Stimulated activated CD4-positive, alpha-beta T cell treated with anti-CD3 and anti-CD28 coated beads, Interleukin-12 subunit alpha, Interleukin-12 subunit beta, amount 100 ng/mL, for 4 hours (primary cell): ENCODE measurements around the gene SLX4IP.

Experiments used
- DNase-seq: peaks from one replicate; pipeline ENCODE4 v3.0.0-alpha.2; 2020

The SLX4IP gene

GRCh38 chr20:10429443-10429981 is 5.6 kb upstream of the SLX4IP start:
- no peak for DNase-seq

DNA sequence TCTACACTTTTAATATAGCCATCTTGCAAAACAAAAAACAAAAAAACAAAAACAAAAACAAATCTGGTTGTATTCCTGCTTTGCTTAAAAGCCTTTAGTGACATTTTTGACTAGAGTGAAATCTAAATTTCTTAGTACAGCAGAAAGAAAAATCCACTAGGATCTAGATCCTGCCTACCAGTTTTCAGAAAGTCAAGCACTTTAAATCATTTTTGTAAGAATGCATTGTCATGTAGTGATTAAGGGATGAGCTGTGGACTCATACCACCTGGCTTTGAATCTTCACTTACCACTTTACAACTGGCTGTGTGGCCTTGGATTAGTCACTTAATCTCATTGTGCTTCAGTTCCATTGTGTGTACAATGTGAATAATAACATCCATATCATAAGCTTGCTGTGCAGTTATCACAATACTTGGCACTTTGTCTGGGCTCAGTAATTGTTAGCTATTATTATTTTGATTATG is 5.1 kb upstream of the SLX4IP start:
- DNase-seq, result no peak

DNA sequence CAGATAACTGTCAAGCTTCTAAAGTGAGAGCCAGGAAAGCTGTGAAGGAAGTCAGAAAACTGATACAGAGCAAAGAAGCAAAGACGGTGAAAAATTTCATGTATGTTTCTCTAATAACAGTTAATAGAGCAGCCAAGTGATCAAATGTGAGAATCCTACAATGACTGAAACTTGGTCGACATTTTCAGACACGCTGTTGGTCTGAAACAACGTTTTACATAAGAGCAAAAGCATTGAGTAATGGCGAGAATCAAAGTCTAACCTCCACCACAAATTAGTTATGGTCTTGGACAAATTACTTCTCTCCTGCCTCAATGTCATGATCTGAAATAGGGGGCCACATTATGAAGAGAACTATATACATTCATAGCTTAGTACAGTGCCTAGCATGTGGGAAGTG is 4.4 kb upstream of the SLX4IP start:
- no peak for DNase-seq

- no peak for DNase-seq
Measured at GRCh38 chr20:10432079-10432478, 3.0 kb upstream of the SLX4IP start.

DNA sequence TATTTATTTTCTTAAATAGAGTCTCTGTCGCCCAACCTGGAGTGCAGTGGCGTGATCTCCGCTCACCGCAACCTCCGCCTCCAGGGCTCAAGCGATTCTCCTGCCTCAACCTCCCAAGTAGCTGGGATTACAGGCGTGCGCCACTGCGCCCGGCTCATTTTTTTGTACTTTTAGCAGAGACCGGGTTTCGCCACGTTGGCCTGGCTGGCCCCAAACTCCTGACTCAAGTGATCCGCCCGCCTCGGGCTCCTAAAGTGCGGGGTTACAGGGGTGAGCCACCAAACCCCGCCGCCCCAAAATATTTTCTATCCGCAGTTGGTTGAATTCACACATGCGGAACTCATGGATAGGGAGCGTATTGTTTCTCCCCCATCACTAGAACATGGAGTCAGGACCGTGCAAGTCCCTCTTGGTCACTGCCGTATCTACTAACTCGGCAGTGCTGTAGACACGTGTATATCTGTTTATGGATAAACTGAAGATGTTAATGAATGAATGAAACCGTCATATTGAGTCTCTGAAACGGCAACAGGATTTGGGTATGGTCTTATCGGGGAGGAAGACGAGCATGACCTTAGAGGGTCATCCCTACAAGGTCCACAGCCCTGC is 2.0 kb upstream of the SLX4IP start:
- no peak for DNase-seq

DNA sequence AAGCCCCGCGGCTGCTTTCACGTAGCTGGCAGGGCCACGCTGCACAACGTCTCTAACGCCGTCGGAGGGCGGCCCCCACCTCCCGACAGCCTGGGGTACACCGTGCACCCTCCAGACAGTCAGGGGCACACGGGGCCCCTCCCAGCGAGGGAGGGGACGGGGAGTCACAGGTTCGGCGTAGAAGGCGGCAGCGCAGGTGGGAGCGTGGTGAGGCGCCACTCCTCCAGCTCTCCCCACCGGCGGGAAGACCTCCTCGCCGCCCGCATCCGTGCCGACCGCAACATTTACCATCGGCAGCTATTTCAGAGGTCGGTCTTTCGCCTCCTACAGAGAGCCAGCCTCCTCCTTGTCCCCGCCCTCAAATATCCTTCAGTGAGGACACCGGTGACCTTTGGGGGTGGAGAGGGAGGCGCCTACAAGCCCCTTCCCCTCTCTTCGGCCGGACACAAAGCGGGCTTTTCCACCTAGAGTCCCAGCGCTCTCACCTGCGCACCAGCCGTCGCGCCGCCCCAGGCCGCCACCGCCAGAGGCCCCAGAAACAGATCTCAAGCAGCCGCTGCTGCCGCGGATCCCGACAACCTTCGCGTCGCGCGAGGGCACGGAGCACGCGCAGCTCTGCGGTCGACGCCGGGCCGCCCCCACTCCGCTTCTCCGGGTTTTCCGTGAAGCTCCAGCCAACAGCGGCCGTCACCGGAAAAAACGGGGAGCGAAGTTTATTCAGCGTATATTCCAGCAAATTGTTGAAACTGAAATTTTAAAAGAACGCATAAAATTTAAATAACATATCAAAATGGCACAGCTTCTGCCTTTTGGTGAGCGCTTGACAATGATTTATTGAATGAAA is 1.3 kb upstream of the SLX4IP start, which contains the start of gene MKKS:
TSS of gene MKKS (minus strand) at position 600 of the 844 bp plus-strand sequence. CDS start 20,708 bp downstream, outside the sequence.
- DNase-seq, result peak; percentile 85

- DNase-seq, result peak; percentile 66
Measured at GRCh38 chr20:10434467-10434831, 656 bp upstream of the SLX4IP start.

DNA sequence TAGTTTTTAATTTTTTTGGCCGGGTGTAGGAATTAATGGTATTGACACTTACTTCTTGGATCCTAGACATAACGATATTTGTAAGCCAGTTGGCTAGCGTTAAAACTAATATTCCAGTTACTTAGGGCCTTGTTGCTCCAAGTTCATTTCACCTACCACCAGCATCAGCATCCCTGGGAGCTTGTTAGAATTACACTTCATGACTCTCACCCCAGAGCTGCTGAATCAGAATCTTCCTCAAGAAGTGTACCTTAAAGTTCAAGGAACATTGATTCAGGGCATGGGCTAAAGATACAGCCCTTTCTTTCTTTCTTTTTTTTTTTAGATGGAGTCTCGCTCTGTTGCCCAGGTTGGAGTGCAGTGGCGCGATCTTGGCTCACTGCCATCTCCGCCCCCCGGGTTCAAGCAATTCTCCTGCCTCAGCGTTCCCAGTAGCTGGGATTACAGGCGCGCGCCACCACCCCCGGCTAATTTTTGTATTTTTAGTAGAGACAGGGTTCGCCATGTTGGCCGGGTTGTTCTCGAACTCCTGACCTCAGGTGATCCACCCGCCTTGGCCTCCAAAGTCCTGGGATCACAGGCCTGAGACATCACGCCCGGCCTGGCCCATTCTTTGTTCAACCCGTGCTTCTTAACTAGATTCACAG is 1.1 kb downstream of the SLX4IP start:
- no peak for DNase-seq

DNA sequence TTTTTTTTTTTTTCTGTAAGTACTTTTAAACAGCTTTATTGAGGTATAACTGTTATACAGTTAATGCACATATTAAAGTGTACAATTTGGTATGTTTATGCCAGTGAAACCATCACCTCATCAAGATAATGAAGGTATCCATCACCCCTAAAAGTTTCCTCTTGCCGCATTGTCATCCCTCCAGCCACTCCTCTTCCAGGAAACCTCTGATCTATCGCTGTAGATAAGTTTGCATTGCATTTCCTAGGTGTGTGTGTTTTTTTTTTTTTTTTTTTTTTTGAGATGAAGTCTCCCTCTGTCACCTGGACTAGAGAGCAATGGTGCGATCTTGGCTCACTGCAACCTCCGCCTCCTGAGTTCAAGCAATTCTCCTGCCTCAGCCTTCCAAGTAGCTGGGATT is 3.1 kb downstream of the SLX4IP start:
- DNase-seq, result no peak

DNA sequence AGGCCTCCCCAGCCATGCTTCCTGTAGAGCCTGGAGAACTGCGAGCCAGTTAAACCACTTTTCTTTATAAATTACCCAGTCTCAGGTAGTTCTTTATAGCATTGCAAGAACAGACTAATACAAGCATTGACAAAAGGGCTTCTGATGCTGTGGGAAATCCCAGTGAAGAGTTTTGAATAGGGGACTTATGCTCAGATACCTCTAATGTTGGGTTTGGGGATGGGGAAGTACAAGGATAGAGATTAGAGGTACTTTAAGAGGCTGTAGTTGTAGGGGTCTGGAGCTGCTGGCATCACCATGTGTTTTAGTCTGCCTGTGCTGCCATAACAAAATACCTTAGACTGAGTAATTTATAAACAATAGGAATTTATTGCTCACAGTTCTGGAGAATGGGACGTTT is 8.8 kb downstream of the SLX4IP start:
- DNase-seq, result no peak

DNA sequence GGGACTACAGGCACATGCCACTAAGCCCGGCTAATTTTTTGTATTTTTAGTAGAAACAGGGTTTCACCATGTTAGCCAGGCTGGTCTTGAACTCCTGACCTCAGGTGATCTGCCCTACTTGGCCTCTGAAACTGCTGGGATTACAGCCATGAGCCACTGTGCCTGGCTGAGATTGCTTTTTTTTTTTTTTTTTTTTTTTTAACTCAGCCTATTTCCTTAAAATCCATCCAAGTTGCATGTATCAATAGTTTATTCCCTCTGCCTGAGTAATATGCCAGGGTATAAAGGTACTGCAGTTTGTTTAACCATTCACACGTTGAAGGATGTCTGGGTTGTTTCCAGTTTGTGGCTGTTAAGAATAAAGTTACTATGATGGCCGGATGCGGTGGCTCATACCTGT is 10.7 kb downstream of the SLX4IP start:
- DNase-seq, result no peak

- peak; percentile 11 for DNase-seq
Measured at GRCh38 chr20:10447028-10447427, 11.9 kb downstream of the SLX4IP start.

- DNase-seq, result no peak
Measured at GRCh38 chr20:10448270-10449156, 13.4 kb downstream of the SLX4IP start.

DNA sequence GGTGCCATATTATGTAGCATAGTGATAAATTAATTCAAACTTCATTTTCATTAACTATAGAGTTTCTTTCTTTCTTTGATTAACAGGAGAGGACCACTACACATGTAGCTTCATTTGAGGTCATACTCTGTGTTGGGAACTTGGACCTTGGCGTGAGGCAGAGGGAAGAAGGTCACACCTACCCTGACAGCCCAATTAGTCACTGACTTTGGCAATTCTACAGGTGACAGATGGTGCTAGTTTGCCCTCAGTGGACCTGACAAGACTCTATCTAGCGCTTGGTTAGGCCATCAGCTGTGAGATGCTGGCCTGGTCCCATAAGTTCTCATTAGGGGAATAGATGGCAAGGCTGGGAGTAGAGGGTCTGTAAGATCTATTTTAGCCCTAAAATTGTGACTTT is 14.2 kb downstream of the SLX4IP start:
- no peak for DNase-seq

DNA sequence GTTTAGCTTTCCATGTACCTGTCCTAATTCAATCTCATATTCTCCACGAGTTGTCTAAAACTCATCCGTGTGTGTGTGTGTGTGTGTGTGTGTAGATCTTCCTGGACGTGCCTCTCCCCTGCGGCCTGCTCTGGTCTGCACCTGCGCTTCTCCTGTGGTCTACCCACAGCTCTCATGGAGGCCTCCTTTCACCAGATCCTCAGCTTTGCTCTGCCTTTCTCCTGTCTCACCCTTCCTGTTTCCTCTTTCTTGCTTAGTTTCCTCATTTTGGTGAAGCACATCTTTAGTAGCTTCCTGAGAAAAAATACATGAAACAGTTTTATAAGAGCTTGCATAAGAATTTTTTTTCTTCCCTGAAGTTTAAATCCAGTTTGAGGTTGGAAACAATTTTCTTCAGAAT is 18.1 kb downstream of the SLX4IP start:
- no peak for DNase-seq

DNA sequence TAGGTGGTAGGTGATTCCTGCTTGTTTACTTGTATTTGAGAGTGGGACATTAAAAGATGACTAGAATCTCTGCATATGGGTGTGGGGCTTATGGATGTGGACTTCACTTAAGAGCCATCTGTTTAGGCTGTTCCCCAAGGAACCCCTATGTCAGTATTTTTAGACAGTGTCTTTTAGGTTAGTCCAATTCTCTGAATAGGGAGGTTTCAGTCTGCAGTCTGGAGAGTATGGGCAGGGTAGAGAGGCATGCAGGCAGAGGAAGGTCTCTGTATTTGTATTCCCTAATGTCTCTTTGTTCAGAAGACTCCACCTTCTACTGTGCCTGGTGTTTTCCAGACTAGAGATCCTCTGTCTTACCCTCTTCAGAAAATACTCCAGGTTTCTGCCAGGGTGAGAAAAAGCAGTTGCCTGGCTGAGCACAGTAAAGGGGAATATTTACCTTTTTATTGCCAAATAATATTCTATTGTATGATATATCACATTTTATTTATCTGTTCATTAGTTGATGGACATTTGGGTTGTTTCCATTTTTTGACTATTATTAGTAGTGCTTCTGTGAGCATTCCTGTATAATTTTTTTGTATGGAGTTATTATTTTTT is 19.1 kb downstream of the SLX4IP start:
- no peak for DNase-seq

GRCh38 chr20:10461495-10461894 is 26.4 kb downstream of the SLX4IP start:
- no peak for DNase-seq

DNA sequence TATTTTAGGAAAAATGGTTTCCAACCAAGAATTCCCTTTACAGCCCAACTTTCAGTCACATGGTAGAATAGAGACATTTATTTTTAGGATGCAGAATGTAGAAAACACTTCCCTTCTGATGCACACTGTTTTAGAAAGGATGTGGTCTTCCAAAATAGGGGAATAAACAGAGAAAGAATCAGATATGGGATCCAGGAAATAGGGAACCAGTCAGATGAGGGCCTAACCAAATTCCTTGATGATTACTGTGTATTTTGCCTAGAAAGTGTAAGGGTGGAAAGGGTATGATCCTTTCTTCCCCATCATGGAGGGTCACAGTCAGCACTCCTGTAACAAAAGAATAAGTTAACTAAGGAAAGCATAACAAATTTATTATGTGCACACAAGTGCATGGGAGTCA is 27.4 kb downstream of the SLX4IP start:
- no peak for DNase-seq

DNA sequence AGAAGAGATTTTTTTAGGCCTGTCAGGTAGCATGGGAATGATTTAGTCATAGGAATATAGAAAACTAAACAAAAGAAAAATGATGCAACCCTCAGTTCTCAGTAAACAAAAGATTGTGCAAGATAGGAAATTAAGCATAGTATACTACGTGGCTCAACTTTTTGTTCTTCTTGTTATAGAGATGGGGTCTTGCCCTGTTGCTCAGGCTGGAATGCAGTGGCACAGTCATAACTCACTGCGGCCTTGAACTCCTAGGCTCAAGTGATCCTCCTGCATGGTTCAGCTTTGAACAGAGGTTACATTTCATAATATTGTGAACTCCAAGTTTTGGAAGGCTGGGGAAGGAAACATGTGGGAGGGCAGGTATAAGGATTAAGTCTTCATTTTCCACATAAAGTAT is 28.5 kb downstream of the SLX4IP start:
- DNase-seq, result no peak

DNA sequence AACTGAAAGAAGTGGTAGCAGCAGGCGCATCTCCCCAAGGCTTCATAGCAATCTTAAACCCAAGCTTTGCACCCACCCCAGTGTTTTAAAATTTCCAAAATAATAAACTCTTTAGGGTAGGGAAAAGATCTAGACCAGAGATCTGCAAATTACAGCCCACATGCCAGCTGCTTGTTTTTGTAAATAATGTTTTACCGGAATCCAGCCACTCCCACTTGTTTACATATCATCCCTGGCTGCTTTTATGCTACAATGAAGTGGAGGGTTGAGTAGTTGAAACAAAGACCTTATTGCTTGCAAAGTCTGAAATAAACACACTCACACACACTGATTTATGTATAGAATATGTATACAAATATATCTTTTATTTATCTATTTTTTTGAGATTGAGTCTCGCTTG is 30.0 kb downstream of the SLX4IP start:
- DNase-seq, result no peak

DNA sequence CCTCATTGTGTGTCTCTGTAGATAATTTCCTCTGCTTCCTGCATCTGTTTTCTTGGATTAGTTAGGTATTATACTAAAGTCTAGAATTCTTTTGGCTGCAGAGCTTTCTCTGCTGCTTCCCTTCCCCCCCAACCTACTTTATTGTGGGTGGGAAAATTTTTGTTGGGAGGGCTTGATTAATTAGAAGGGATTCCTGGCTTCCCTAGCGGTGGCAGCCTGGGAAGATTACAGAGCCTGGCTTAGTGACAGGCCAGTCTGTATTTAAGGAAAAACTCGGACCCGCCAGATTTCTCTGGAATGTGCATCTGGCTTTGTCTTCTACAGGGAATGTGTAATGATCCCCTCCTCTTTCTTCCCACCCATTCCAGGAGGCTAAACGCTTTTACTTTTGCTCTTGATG is 31.2 kb downstream of the SLX4IP start:
- no peak for DNase-seq

GRCh38 chr20:10466855-10467254 is 31.8 kb downstream of the SLX4IP start:
- no peak for DNase-seq
